K562 (cell line): ENCODE data around the gene PMIS2.

Experiments
- JUND ChIP-seq, 2 experiments: IDR thresholded peaks; 2 replicates in 1 of 2; 3 replicates in 1 of 2; pipeline ENCODE4 v1.6.1; 2011; ENCODE audit warnings: borderline replicate concordance in 2 of 2, low read depth in 2 of 2, low read length in 2 of 2, improper control_type of control experiment in 1 of 2, missing biosample characterization in 1 of 2, missing genetic modification characterization in 1 of 2, missing genetic modification reagents in 1 of 2
- YY1 ChIP-seq, 3 experiments: IDR thresholded peaks; 2 replicates each; pipeline ENCODE4 v1.6.1; 2011; ENCODE audit warnings: low read length in 2 of 3, mild to moderate bottlenecking in 2 of 3, moderate library complexity in 2 of 3, borderline replicate concordance in 1 of 3, control low read depth in 1 of 3, low read depth in 1 of 3; ENCODE audit not compliant: insufficient read depth in 3 of 3, insufficient replicate concordance in 2 of 3, control insufficient read depth in 1 of 3, insufficient read length in 1 of 3; ENCODE audit errors: extremely low read depth in 1 of 3
- TF ChIP-seq, protein P1 (sequence below), 3 experiments: IDR thresholded peaks in 2 of 3; conservative IDR thresholded peaks in 1 of 3; 2 replicates each; pipeline ENCODE4 v1.5.1; 2011 to 2012; ENCODE audit warnings: low read length in 3 of 3, mild to moderate bottlenecking in 3 of 3, control low read depth in 2 of 3, improper control_type of control experiment in 1 of 3, inconsistent platforms in 1 of 3, low read depth in 1 of 3, mixed read lengths in 1 of 3, moderate library complexity in 1 of 3; ENCODE audit not compliant: insufficient read depth in 2 of 3

DNA sequence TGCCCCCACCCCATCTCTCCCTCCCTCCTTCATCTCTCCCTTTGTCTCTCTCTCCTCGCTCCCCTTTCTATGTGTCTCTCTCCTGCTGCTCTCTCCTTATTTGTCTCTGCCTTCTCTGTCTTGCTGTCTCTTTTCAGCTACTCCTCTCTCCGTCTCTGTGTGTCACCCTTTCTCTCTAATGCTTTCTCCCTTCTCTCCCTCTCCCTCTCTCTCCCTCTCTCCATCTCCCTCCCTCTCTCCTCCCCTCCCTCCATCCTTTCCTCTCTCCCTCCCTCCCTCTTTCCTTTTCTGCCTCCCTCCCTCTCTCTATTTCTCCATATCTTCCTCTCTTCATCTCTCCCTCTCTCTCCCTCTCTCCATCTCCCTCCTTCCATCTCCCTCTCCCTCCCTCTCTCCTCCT is 23.2 kb upstream of the PMIS2 start:
- TF ChIP-seq, protein P1, sequence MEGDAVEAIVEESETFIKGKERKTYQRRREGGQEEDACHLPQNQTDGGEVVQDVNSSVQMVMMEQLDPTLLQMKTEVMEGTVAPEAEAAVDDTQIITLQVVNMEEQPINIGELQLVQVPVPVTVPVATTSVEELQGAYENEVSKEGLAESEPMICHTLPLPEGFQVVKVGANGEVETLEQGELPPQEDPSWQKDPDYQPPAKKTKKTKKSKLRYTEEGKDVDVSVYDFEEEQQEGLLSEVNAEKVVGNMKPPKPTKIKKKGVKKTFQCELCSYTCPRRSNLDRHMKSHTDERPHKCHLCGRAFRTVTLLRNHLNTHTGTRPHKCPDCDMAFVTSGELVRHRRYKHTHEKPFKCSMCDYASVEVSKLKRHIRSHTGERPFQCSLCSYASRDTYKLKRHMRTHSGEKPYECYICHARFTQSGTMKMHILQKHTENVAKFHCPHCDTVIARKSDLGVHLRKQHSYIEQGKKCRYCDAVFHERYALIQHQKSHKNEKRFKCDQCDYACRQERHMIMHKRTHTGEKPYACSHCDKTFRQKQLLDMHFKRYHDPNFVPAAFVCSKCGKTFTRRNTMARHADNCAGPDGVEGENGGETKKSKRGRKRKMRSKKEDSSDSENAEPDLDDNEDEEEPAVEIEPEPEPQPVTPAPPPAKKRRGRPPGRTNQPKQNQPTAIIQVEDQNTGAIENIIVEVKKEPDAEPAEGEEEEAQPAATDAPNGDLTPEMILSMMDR (IDR thresholded peaks at IDR 0.05 in 2 of 3, conservative IDR thresholded peaks at IDR 0.05 in 1 of 3; ENCODE audit: insufficient read depth in 2 of 3, low read depth in 1 of 3, low read length in 3 of 3): no peak
- TF ChIP-seq JUND (IDR thresholded peaks at IDR 0.05; ENCODE audit: borderline replicate concordance, low read depth, low read length) (no peak), JUND (tag; IDR thresholded peaks at IDR 0.05; ENCODE audit: borderline replicate concordance, low read depth, low read length) (no peak), YY1 (IDR thresholded peaks at IDR 0.05; ENCODE audit: borderline replicate concordance in 1 of 3, control insufficient read depth in 1 of 3, extremely low read depth in 1 of 3, insufficient read depth in 3 of 3, insufficient read length in 1 of 3, insufficient replicate concordance in 2 of 3, low read depth in 1 of 3, low read length in 2 of 3) (no peak)
